Epidermal melanocyte (primary cell): Measurements from ENCODE around the gene ATP6V1A.
A peak's percentile ranks its signal among the peaks of the same experiment; 100 is the strongest.
"Not testable (repeated sequence)": the region's sequence is repeated elsewhere in the genome, so short reads cannot be mapped to it uniquely, and the experiment has no call there.

Source experiments
- DNase-seq: peaks from one replicate; pipeline ENCODE4 v3.0.0; 2011; ENCODE audit warnings: low spot score; ENCODE audit not compliant: insufficient read length

Gene ATP6V1A

DNA sequence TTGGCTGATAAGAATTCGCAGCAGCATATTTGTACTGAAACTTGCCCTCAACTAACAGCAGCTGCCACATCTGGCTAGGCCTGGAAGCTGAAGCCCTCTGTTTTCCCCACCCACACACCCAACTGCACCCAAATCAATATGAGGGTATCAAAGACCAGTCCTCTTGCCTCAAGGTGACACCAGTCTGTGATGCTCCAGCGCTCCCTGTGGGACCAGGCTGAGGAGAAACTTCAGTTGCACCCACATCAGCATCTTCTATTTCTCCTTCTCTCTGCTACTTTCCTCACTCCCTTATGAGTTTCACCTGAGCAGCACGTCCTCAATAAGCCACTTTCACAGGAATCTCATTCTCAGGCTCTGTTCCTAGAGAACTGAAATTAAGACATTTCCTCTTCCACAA, 73.0 kb downstream of the ATP6V1A start:
- DNase-seq, result no peak

GRCh38 chr3:113825090-113825489, 78.3 kb downstream of the ATP6V1A start:
- no peak for DNase-seq

GRCh38 chr3:113828600-113828999, 81.8 kb downstream of the ATP6V1A start:
- DNase-seq, result no peak

DNA sequence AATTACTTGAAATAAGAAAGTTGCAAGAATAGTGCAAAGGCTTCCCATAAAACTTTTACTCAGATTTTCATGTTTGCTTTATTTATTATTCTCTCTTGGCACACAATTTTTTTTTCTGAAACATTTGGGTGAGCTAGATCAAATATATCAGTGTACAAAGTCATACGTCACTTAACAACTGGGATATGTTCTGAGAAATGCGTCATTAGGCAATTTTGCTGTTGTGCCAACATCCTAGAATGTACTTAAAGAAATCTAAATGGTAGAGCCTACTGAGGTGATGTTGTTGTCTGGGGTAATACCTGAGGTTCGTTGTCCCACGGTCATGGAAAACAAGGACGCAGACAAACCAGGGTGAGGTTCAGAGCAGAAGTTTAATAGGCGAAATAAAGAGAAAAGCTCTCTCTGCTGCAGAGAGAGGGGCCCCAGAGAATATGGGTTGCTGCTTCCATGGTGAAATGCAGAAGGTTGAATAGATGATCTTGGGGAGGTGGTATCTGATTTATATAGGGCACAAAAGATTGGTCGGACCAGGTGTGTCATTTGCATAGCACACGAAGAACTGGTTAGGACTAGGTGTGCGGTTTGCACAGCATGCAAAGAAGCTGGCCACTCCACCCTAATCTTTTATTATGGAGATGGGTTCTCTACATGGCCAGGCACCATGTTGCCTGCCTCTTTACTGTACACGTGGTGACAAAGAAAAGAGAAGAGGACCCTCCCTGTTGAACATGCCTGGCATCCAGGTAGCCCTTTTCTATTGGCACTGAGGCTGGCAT, 82.9 kb downstream of the ATP6V1A start:
- no peak for DNase-seq

GRCh38 chr3:113831103-113831355, 84.2 kb downstream of the ATP6V1A start:
- no peak for DNase-seq

- DNase-seq, result no peak
These were observed 85.8 kb downstream of the ATP6V1A start for GRCh38 chr3:113832477-113833164.

DNA sequence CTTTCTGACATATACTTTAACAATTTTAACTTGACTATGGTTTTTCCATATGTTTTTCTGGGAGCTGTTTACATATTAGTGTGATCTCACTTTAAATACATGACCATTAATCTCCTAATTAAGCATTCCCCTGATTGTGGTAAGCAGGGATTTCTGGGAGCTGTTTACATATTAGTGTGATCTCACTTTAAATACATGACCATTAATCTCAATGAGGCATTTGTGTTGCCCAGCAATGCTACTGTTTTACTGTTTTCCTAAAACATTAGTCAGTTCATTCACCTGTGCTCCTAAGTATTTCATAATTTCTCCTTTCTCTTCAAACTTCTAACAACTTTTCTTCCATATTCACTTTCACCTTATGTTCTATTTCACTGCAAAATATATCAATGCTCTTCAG, 88.1 kb downstream of the ATP6V1A start:
- DNase-seq, result no peak

DNA sequence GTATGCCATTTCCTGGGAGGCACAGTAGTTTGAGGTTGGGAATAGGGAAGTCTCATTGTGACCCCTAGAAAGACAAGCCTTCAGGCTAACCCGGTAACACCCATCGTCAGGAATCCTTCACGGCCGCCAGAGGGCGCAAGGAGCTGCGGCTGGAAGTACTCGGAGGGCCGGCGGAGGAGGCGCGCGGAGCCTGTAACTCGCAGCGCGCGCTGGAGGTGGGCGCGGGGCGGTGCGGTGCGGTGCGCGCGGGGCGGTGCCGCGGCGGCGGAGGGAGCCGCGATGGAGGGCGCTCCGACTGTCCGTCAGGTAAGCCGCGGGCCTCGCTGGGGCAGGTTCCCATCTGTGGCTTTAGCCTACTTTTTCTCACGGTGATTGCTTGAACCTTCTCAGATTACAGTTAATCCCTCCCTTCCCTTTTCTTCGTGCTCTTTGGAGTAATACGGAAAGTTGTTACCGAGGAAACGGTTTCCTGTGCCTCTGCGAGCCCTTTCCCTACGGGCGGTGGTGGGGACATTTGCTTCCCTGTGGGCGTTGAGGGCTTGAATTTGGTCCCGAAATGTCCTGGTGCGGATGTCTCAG, 91.9 kb downstream of the ATP6V1A start, which contains the start of gene GRAMD1C:
GRAMD1C (plus strand) TSS at position 158 of the 579 bp plus-strand sequence; CDS start at position 280, 122 bp downstream.
- peak; percentile 80 for DNase-seq

- DNase-seq, result no peak
These were observed 92.7 kb downstream of the ATP6V1A start for GRCh38 chr3:113839551-113839950.

GRCh38 chr3:113844622-113845222, 97.9 kb downstream of the ATP6V1A start:
- DNase-seq, result no peak

DNA sequence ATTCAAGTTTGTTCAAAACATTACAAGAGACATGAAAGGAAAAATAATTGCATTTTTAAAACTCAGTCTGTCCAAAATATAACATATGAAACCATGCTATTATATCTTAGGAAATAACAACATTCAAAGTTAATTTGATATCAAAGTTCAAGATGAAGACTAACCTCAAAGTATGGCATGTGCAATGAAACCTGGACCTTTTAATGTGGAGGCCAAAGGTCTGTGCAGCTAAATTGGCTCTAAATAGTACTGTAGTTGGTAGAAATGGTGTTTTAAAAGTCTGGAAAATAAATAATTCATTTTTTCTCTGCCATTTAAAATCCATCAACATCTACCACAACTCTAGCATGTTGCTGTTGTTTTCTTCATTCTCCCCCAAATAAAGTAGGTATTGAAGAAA, 100.4 kb downstream of the ATP6V1A start:
- DNase-seq, result no peak

DNA sequence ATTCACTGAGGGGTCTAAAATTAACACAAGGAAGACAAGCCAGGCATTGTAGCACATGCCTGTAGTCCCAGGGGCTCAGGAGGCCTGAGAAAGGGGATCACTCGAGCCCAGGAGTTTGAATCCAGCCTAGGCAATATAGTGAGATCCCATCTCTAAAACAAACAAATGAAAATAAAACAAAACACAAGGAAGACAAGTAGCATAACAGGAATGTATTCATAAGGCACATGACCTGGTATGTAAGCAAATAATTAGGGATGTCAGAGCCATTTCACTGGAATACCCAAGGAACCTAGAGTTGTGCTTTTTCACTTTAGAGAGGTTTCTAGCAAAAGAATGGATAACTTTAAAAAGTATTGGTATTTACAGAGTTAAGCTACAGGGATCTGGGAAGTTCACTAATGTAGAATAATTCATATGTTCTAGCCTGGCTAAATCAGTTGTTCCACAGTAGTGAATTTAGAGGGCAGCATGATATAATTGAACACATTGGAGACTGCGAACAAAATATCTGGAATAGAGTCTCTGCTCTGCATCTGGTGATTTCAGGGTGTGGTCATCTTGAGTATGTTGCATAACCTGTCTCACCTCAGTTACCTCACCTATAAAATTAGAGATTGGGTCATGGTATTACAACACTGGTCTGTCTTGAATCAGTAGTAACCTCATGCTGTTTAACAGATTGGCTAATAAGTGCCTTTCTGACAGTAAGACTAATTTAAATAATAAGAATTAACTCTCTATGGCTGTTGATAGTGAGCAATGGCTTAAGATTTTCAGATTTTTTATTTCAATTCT, 101.0 kb downstream of the ATP6V1A start:
- DNase-seq, result no peak

GRCh38 chr3:113849071-113849470, 102.2 kb downstream of the ATP6V1A start:
- not testable (repeated sequence) for DNase-seq

GRCh38 chr3:113849841-113850240, 103.0 kb downstream of the ATP6V1A start:
- not testable (repeated sequence) for DNase-seq

DNA sequence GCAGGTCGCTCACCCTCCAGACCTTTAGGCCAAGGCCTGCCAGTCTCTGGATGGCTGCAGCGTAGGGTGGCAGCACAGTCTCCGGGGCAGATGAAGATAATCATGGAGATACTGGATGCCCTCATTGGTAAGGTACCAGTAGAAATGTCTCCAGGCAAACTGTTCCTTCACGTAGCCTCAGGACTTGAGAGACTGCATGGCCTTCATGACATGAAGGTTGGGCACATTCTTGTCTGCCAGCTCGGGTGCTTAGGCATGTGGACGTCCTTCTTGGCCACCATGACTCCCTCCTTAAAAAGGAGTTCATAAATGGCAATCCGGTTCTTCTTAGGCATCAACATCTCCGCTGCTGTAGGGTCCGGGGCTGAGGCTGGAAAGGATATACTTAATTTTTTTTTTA, 103.6 kb downstream of the ATP6V1A start:
- not testable (repeated sequence) for DNase-seq

DNA sequence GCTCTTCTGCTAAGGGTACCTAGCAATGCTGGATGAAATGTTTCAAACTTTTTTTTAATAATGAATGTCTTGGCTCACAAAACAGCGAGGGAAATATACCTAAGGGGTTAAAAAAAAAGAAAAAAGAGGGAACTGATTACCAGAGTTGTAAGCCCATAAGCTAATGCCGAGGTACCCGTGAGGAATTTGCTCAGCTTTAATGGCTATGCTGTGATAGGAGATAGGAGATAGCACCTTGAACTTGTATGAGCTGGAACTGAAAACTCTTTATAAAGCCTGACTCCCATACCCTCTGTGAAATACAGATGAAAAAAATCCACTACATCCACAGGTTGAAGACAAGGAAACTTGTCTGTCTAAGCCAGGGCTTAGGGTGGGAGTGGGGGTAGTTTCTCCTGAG, 105.7 kb downstream of the ATP6V1A start:
- DNase-seq, result no peak
